GM18861 (cell line): Measurements from ENCODE around the gene ME2.
"Not testable (repeated sequence)": the region's sequence is repeated elsewhere in the genome, so short reads cannot be mapped to it uniquely, and the experiment has no call there.

Source experiments
- ATAC-seq: cut with Tn5 transposase; IDR thresholded peaks from one replicate; pipeline ENCODE4 v1.9.1; 2021; ENCODE audit not compliant: unreplicated experiment

ME2 gene

DNA sequence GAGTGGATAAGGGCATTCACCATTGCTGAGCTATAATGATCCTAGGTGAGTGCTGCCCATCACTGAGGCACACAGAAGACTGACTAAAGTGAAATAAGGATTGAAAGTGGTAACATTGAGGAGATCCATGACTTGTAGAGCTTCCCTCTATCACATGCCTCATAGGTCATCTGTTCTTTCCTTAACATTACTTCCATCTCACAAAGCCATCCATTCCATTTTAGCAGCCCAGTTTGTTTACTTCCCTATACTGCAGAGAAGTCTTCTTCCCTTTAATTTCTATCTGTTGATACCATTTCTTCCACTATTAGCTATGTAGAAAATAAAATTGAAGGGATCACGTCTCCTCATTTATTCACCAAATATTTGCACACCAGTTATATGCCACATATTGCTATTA is 32.1 kb downstream of the ME2 start:
- ATAC-seq = no peak

DNA sequence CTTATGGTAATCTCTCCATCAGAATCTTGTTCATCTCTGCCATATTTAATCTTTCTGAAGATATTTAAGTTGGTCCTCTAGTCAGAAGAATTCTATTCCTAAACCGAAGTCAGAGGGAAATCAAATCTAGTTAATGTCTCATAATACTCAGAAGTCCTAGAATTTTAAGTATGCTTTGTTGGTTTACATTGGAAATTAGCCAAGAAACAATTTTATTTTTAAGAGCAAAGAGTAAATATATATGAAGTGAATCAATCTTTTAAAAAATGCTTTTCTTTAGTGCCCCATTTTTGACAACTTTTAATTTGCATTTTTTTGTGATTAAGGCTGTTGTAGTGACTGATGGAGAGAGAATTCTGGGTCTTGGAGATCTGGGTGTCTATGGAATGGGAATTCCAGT is 38.1 kb downstream of the ME2 start:
- ATAC-seq = no peak

DNA sequence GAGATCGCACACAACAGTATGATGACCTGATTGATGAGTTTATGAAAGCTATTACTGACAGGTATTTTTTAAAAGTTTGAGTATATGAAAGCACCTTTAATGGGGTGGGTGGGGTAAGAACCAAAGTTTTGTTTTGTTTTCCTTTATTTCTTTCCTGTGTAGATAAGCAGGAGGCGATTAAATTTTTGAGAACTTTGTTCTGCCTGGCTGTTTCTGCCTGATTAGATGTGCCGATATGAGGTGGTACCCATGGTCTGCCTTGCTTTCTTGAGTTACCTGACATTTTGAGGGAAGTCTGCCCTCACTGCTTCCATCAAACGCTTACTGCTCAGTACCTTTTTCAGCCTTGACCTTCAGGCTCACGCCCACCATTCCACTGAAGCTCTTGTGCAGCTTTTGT is 39.2 kb downstream of the ME2 start:
- ATAC-seq = no peak

DNA sequence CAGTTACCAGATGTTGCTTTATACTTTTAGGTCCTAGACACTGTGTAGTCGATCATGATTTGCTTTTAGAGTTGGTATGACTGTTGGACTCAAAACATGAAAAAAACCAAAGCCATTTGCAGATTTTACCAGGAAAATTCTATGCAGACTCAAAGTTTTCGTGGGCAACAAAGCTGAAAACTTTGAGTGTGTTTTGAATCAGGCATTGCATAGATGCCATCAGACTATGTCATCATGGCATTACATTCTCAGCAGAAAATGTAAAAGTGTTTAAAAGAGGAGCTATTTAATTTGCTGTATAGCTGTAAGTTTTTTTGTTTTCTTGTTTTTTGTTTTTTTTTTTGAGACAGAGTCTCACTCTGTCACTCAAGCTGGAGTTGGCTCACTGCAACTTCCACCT is 45.5 kb downstream of the ME2 start:
- ATAC-seq = no peak

DNA sequence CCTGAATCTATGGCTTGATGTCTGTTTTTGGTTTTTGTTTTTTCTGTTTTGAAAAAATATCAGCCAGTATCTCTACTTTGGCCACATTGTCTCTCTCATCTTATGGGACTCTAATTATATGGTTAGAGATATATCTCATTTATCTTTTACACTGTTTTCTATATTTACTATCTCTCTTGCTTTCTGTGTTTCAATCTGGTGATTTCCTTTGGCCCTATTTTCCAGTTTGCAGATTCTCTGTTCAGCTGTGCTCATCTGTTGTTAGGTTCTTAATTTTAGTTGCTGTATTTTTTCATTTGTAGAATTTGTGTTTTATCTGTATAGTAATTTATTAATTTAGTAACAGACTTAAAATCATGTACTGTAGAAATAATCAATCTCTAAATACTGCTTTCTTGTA is 47.6 kb downstream of the ME2 start:
- ATAC-seq = no peak

DNA sequence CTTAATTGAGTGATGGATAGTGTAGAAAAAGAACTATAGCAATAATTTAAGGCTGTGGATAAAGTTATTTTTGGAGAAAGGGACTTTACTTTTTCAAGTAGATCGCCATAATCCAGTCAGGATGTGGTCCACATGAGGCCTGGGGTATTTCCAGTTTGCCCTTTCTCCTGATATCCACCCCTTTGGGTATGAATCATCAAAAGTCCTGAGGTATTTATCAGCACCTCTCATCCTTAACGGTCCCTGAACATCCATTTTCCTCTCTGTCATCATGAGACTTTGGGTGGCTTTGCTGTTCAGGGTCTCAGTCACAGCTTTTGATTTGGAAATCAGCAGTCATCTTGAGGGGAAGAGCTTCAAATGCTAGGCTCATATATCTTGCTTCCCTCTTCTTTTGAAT is 49.6 kb downstream of the ME2 start:
- no peak for ATAC-seq

DNA sequence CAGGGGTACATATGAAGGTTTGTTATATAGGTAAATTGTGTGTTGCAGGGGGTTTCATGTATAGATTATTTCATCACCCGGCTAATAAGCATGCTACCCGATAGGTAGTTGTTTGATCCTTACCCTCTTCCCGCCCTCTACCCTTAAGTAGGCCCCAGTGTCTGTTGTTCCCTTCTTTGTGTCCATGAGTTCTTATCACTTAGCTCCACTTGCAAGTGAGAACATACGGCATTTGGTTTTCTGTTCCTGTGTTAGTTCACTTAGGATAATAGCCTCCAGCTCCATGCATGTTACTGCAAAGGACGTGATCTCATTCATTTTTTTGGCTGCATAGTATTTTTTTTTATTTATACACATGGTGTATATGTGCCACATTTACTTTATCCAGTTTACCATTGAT is 54.8 kb downstream of the ME2 start:
- no peak for ATAC-seq

DNA sequence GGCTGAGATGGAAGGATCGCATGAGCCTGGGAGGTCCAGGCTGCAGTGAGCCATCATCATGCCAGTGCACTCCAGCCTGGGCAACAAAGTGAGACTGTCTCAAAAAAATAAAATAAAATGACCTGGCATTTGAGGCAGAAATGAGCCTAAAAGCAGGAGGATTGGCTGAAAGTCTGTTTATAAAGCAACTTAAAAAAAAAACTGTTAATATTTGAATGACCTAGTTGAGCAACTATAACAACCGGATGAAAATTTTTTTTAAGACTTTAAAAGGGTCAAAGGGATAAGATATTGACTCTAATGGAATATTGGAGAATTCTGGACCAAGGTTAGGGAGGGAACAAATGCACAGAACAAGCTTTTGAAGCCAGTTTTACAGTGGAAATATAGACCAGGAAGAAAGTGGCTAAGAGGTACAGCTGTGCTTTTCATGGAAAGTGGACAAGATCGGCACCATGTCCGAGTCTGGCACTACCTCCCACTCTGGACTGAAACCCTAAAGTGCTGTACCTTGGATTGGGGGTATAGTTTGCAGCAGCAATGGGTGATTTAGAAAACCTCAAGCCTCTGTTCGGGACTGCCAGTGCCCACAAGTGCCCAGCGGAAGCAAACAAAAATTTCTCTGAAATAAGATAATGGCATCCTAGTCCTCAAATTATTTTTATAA is 55.8 kb downstream of the ME2 start:
- no peak for ATAC-seq

DNA sequence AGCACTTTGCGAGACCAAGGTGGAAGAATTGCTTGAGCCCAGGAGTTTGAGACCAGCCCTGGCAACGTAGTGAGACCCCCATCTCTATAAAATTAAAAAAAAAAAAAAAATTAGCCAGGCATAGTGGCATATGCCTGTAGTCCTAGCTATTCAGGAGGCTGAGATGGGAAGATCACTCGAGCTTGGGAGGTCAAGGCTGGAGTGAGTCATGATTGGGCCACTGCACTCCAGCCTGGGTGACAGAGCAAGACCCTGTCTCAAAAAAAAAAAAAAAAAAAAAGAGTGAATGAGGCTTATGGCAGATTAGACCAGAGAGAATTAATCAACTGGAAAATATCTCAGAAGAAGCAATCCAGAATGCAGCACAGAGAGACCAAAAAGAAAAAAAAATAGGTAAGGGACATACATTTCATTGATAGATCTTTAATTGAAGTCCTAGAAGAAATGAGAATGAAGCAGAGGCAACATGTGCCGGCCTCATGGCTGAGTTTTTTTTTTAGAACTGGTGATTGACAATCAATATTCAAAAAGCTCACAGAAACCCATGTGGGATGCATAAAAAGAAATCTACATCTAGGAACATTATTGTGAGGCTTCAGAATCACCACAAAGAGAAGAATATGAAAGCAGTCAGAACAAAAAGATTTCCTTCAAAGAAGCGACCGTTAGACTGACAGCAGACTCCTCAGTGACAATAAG is 56.7 kb downstream of the ME2 start:
- no peak for ATAC-seq

DNA sequence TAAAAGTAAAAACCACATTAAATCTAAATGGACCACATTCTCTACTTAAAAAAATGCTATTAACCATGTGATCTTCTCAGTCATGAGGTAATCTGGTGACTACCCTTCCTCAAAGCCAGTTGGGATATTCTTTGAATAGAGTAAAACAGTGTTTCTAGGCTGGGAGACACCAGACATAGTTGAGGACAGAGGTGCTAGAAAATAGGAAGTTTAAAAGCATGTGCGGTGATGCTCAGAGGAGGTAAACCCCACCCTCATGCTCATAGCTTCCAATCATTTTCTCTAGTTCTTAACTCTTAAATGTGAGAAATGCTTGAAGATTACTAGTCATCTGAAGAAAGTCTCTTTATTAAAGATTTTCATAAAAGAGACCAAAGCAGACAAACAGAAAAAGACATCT is 58.3 kb downstream of the ME2 start:
- ATAC-seq = no peak

DNA sequence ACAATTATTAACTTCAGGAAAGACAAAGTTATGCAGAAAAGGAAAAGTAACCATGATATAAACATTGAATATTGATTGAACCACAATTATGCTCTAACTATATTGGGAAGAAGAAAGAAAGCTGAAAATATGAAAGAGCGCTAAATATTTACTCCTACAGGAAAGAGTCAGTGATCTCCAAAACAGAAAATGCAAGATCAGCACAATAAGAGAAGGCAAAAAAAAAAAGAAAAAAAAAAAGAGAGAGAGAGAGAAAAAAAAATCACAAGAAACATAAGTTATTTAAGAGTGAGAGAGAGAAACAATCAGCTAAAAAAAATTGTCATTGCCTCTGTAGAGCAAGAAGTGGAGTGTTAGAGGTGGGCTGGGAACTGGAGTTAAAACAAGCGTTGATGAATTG is 60.0 kb downstream of the ME2 start:
- ATAC-seq = no peak

DNA sequence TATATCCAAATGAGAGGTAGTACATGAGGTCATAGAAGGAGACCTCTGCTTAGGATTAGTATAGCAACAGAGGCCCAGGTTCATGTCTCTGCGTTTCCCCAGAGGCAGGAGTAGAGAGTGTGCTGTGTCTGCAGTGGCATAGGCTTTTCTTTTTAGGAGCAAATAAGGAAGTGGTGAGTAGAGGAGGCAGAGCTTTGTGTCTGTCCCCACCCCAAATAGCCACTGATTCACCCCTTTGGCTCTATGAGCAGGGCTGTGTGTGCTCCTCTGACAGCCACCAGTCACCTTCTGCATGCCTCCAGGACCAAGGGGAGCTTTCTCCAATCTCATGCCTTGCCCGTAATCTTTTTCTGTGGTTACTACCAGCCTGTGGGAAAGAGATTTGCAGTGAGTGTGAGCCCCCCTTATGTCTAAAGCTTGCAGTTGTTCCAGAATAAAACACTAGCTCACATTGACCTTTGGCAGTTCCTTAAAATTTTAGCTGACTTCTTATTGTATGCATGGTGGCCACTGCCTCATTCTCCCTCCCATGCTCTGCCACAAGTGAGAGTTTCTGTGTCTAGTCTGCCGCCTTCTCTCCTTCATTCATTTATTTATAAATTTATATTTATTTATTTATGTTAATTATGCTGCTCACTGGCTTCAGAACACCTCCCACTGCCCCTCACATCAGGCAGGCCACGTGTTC is 65.5 kb downstream of the ME2 start:
- ATAC-seq = no peak

DNA sequence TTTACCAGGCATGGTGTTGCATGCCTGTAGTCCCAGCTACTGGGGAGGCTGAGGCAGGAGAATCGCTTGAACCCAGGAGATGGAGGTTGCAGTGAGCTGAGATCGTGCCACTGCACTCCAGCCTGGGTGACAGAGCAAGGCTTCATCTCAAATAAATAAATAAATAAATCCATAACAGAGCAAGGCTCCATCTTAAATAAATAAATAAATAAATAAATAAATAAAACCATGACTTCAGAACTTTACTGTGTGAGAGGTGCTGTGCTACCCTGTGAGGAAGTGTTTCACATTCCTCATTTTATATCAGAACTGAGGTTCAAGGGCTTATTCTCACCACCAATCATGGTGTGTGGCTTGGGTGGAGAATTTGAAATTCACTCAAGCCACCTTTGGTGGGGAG is 67.0 kb downstream of the ME2 start:
- not testable (repeated sequence) for ATAC-seq

DNA sequence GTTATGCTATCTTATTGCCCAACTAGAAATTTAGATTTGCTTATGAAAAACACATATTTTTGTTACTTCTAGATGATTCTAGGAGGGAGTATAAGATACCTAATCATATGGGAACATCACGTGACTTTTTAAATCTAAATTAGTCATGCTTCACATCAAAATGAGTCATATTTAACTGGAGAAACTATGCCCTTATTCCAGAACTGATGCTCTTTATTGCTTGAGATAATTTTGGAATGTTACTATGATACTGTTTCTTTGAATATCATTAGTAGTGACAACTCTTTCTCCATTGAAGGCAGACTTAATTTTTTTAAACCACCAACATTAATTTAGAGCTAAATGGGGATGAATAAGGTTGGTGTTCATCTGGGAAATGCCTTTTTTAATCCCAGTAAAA is 69.0 kb downstream of the ME2 start:
- no peak for ATAC-seq

DNA sequence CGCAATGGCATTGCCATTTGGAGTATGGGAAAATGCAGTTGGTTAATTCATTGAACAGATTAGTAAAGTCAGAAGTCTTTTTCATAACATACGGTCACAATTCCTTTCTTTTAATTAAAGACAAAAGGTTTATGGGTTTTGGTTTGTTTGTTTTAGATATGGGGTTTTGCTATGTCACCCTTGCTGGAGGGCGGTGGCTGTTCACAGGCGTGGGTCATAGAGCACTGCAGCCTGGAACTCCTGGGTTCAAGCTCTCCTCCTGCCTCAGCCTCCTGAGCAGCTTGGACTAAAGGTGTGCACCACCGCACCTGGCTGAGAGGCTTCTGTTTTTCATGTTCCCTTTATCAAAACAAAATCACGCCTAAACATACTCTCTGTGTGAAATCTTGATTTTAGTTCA is 70.3 kb downstream of the ME2 start:
- no peak for ATAC-seq

DNA sequence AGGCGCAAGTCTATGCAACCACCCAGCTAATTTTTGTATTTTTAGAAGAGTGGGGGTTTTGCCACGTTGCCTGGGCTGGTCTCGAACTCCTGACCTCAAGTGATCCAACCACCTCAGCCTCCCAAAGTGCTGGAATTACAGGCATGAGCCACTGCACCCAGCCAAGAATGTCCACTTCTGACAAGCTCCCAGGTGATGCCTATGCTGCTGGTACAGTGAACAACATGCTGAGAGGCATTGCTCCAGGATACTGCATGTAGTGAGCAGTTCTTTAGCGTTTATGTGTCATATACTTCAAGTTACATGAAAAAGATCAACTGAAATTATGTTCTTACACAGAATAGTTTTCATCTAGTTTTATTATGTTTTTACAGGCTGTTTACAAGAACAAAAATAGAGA is 71.7 kb downstream of the ME2 start:
- ATAC-seq = no peak

DNA sequence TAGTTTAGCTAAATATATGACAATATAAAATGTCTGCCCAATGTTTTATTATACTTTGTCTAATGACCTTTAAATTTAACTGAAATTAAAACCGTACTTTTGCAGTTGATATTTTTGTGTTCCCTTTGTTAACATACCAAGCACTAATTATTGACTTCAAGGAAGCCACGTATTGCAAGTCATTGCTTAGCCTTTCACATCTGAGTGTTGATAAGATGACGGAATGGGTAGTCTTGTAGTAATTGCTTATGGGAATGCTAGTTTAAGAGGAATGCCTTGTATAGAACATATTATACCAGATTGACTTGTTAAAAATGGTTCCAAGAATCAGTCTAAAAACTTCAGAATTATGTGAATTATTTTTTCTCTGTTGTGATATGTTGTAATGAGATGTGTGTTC is 74.9 kb downstream of the ME2 start:
- no peak for ATAC-seq

DNA sequence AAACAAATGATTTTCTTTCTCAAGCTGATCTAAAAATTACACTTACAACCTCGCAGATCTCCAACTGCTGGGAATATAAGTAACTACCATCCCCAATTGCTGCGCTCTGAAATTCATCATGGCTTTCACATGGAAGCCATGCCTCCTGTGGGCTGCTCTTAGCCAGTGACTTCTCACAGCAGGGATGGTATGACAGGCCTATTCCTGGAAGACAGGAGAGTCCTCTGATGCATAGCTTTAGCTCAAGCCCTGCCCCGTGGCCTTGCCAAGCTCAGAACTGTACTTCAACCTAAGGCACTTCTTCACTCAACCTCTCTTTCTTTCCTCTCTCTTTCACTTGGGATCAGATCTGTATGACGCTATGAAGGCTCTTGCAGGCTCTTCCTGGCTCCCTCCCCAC is 76.3 kb downstream of the ME2 start:
- ATAC-seq = no peak

DNA sequence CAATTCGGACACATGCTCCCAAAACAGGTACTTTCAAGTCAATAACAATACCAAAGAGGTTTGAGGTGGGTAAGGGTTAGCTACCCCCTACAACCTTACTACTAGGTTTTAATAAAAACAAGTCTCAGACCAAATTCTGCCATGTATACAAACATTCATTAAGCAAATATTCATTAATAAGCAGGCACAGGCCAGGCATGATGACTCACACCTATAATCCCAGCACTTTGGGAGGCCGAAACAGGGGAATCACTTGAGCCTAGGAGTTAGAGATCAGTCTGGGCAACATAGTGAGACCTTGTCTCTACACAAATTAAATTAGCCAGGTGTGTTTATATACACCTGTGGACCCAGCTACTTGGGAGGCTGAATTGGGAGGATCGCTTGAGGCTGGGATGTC is 77.2 kb downstream of the ME2 start:
- ATAC-seq = no peak

DNA sequence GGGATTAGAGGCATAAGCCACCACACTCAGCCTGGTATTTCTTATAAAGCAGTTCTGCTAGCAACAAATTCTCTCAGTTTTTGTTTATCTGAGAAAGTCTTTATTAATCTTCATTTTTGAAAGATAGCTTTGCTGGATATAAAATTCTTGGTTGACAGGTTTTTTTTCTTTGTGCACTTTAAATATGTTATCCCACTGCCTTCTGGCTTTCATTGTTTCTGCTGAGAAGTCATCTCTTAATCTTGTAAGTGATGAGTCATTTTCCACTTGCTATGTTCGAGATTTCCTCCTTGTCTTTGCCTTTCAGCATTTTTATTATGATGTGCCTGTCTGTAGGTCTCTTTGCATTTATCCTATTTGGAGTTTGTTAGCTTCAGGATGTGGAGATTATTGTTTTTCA is 83.1 kb downstream of the ME2 start:
- no peak for ATAC-seq

DNA sequence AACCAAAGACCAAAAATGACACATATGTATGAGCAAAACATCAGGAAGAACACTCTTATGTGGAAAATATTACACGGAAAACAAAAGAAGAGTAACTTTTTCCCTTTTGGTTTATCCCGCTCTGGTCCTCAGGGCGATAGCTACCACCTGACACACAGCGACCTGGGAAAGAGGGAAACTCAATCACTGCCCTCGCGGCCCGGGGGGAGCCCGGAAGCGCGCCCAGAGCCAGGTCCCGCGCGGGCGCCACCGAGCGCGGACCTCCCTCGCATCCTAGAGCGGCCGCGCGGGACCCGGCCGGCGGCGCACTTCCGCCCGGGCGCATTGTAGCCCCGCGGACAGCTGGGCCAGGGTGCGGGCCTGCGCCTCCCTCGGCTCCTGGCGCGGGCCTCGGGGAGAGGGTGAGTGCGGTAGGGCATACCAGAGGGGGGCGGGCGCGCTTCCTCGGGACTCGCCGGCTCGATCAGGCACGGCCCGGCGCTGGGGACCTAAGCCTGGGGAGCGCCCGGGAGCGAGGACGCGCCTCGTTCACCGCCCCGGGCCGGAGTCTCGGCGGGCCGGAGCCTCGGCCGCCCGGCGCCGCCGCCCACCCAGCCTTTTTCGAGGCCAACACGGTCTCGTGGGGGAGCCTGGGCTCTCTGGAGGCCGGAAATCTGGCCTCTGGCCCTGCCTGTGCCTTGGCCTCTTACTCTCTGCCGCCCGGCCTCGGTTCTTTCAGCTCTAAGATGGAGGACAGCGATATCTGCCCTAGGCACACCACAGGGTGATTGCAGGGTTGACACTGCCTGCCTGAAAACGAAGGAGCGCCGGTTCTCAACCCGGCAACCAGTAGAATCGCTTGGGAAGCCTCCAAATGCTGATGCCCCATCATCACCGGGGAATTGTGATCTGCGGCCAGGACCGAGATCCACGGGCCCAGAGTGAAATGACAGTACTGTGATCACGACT is 89.1 kb downstream of the ME2 start, which contains the start of gene ELAC1:
ELAC1 (plus strand) TSS at position 327 of the 948 bp plus-strand sequence. CDS start 6,365 bp downstream, outside the sequence.
- peak; percentile 85 for ATAC-seq
